GM19043 (cell line): ENCODE data around the gene CFB.
"Not testable (repeated sequence)": the region's sequence is repeated elsewhere in the genome, so short reads cannot be mapped to it uniquely, and the experiment has no call there.

Experiments
- ATAC-seq: cut with Tn5 transposase; IDR thresholded peaks from one replicate; pipeline ENCODE4 v1.9.1; 2021; ENCODE audit warnings: low read depth; ENCODE audit not compliant: unreplicated experiment

The CFB gene

GRCh38 chr6:31945507-31946369, at the start of gene CFB:
Gene CFB, plus strand, starts transcription at chr6:31946095. Its CDS starts 127 bp downstream, at chr6:31946222.
- ATAC-seq, result no peak

GRCh38 chr6:31896493-31896855, 49.4 kb upstream of the CFB start:
- no peak for ATAC-seq

- ATAC-seq, result no peak
These were observed 48.9 kb upstream of the CFB start for GRCh38 chr6:31896856-31897611.

GRCh38 chr6:31897612-31898382, 48.1 kb upstream of the CFB start, which contains the start of gene EHMT2:
Gene EHMT2, minus strand, starts transcription at chr6:31897698. Its CDS starts 21 bp downstream, at chr6:31897677.
- ATAC-seq, result no peak

- no peak for ATAC-seq
These were observed 47.4 kb upstream of the CFB start for GRCh38 chr6:31898383-31899011.

- no peak for ATAC-seq
These were observed 46.7 kb upstream of the CFB start for GRCh38 chr6:31899215-31899614.

- ATAC-seq, result no peak
These were observed 45.8 kb upstream of the CFB start for GRCh38 chr6:31899882-31900722.

GRCh38 chr6:31900917-31901414, 44.9 kb upstream of the CFB start:
- ATAC-seq, result no peak

- ATAC-seq, result no peak
These were observed 44.4 kb upstream of the CFB start for GRCh38 chr6:31901415-31901952.

- ATAC-seq, result peak; percentile 36
These were observed 43.8 kb upstream of the CFB start, which contains the start of gene ZBTB12 for GRCh38 chr6:31901953-31902643. Gene ZBTB12, minus strand, starts transcription at chr6:31902086. Its CDS starts 781 bp downstream, at chr6:31901305.

- no peak for ATAC-seq
These were observed 41.9 kb upstream of the CFB start for GRCh38 chr6:31903957-31904356.

- no peak for ATAC-seq
These were observed 40.9 kb upstream of the CFB start for GRCh38 chr6:31905041-31905440.

GRCh38 chr6:31906122-31906521, 39.8 kb upstream of the CFB start:
- ATAC-seq, result no peak

GRCh38 chr6:31906727-31907126, 39.2 kb upstream of the CFB start:
- not testable (repeated sequence) for ATAC-seq

GRCh38 chr6:31907158-31907813, 38.6 kb upstream of the CFB start:
- ATAC-seq, result no peak

- not testable (repeated sequence) for ATAC-seq
These were observed 37.6 kb upstream of the CFB start for GRCh38 chr6:31908255-31908654.

GRCh38 chr6:31908791-31909190, 37.1 kb upstream of the CFB start:
- ATAC-seq, result no peak

GRCh38 chr6:31909298-31909697, 36.6 kb upstream of the CFB start:
- ATAC-seq, result not testable (repeated sequence)
